Measurements from ENCODE around the gene RSRC1. TPM values are rescaled to one million over a fixed set of nuclear protein-coding genes. Genes with fewer than 3 reads are reported as not detected.

RSRC1 gene
- total RNA-seq, 3 donors from 2014 or later = 53.1 to 101 (median 59.3) TPM

DNA sequence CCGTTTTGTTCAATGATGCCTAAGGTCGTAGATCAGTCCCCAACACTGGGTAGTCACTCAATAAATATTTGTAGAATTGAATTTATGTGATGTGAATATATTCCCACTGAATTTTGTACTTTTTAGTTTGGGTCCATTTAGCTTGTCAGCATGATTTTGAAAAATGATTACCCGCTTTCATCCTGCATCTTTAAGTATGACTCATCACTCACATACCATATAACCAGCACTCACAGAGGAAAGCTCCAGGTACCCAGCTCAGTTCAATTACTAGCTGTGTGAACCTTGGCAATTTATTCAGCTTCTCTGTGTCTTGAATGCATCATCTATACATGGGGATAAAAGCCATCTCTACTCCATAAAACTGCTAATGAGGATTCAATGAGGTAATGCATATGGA lies 458.9 kb downstream of the RSRC1 start:
- TF ChIP-seq, protein P1, sequence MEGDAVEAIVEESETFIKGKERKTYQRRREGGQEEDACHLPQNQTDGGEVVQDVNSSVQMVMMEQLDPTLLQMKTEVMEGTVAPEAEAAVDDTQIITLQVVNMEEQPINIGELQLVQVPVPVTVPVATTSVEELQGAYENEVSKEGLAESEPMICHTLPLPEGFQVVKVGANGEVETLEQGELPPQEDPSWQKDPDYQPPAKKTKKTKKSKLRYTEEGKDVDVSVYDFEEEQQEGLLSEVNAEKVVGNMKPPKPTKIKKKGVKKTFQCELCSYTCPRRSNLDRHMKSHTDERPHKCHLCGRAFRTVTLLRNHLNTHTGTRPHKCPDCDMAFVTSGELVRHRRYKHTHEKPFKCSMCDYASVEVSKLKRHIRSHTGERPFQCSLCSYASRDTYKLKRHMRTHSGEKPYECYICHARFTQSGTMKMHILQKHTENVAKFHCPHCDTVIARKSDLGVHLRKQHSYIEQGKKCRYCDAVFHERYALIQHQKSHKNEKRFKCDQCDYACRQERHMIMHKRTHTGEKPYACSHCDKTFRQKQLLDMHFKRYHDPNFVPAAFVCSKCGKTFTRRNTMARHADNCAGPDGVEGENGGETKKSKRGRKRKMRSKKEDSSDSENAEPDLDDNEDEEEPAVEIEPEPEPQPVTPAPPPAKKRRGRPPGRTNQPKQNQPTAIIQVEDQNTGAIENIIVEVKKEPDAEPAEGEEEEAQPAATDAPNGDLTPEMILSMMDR (IDR thresholded peaks at IDR 0.05) = no peak
- TF ChIP-seq POLR2AphosphoS5 (IDR thresholded peaks at IDR 0.05) = no peak
- TF ChIP-seq POLR2A (IDR thresholded peaks at IDR 0.05) = no peak
- H3K4me3 ChIP-seq = no peak overlapping the region
- H3K27ac ChIP-seq = no peak overlapping the region
- H3K27me3 ChIP-seq = no peaks in the 10 kb centered on the region
- no peak for DNase-seq (ENCODE audit: low spot score in 2 of 2)
- intact Hi-C loops (cut with DNase I; ENCODE audit: low total_unique reads) = no loop called here
- no peaks in the 10 kb centered on the region for H3K4me1 ChIP-seq
- no peaks in the 10 kb centered on the region for H3K9me3 ChIP-seq
- no peaks in the 10 kb centered on the region for H3K36me3 ChIP-seq

DNA sequence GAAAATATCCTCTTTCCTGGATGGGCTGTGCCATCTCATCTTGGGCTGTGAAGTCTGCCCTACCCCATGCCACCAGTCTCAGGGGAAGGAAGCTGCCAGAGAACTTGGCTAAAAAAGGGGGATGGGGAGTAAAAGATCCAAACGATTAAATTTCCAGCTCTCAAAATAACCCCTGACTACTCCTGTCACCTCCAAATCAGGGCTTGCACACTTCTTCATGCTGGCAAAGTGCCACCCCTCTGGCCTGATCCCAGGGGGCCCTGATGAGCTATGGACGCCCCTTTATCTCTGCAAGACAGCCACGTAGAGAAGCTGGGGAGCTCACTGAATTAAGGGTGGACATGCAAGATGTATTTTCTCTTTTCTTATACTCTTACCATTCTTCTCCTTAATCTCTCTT lies 459.9 kb downstream of the RSRC1 start:
- H3K4me3 ChIP-seq = no peak overlapping the region
- no peaks in the 10 kb centered on the region for H3K27me3 ChIP-seq
- no peak overlapping the region for H3K27ac ChIP-seq
- TF ChIP-seq POLR2AphosphoS5 (IDR thresholded peaks at IDR 0.05) = no peak
- no peak for TF ChIP-seq POLR2A (IDR thresholded peaks at IDR 0.05)
- TF ChIP-seq, protein P1 (IDR thresholded peaks at IDR 0.05) = no peak
- no peaks in the 10 kb centered on the region for H3K36me3 ChIP-seq
- no peak for DNase-seq (ENCODE audit: low spot score in 2 of 2)
- H3K9me3 ChIP-seq = no peaks in the 10 kb centered on the region
- intact Hi-C loops (cut with DNase I; ENCODE audit: low total_unique reads) = no loop called here
- no peaks in the 10 kb centered on the region for H3K4me1 ChIP-seq

DNA sequence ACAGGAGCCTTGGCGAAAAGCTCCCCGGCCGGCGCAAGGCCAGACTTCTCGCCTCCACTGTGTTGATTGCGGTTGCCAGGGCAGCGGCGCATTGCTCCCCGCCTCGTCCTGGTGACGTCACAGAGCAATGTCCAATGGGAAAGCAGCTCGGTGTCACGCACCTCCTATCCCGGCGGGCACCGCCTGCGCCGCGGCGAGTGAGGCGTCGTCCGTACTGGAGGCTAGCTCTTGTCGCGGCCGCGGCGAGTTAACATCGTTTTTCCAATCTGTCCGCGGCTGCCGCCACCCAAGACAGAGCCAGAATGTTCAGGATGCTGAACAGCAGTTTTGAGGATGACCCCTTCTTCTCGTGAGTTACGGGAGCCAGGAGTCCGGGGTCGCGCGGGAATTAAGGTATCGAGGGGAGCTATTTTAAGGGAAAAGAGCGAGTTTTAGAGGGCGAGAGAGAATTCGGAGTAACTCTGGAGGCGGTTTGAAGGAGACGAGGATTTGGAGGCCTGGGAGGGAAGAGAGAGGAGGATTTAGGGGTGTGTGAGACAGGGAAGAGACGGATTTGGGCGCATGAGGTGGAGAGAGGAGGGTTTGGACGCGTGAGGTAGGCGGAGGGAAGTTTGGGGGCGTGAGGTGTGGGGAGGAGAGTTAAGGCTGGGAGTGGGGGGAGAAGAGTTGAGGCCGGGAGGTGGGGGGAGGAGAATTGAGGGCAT lies 461.3 kb downstream of the RSRC1 start, which contains the start of gene MLF1:
TSS of gene MLF1 (plus strand) at position 196 of the 704 bp plus-strand sequence. CDS start at position 303, 107 bp downstream.
- no peaks in the 10 kb centered on the region for H3K4me1 ChIP-seq
- no peaks in the 10 kb centered on the region for H3K27me3 ChIP-seq
- H3K36me3 ChIP-seq = no peaks in the 10 kb centered on the region
- H3K4me3 ChIP-seq = peak within 1 kb of the TSS; percentile 43 to 77 (median 67)
- intact Hi-C loops (cut with DNase I; ENCODE audit: low total_unique reads) = no loop called here
- peak; percentile 96 to 98 for DNase-seq (ENCODE audit: low spot score in 2 of 2)
- H3K9me3 ChIP-seq = no peaks in the 10 kb centered on the region
- TF ChIP-seq, protein P1 (IDR thresholded peaks at IDR 0.05) = peak in 1 of 3 donors; percentile 8
- TF ChIP-seq POLR2AphosphoS5 (IDR thresholded peaks at IDR 0.05) = peak; percentile 93 to 98 (median 96)
- TF ChIP-seq POLR2A (IDR thresholded peaks at IDR 0.05) = peak; percentile 83
- peak within 1 kb of the TSS; percentile 81 to 88 for H3K27ac ChIP-seq

DNA sequence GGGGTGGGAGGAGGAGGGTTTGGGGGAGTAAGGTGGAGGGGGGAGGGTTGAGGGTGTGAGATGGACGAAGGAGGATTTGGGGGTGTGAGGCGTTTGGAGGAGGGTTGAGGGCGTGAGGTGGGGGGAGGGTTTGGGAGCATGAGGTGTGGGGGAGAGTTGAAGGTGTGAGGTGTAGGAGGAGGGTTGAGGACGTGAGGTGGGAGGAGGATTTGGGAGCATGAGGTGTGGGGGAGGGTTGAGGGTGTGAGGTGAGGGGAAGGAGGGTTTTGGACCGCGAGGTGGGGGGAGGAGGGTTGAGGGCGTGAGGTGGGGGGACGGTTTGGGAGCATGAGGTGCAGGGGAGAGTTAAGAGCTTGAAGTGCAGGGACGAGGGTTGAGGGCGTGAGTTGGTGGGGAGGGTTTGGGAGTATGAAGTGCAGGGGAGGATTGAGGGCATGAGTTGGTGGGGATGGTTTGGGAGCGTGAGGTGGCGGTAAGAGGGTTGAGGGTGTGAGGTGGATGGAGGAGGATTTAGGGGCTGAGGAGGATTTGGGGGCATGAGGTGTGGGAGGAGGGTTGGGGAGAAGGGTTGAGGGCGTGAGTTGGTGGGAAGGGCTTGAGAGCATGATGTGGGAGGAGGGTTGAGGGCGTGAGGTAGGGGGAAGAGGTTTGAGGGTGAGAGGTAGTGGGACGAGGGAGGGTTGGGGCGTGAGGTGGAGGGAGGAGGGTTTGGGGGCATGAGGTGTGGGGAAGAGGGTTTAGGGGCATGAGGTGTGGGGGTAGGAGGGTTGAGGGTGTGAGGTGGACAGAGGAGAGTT lies 462.3 kb downstream of the RSRC1 start:
- intact Hi-C loops (cut with DNase I; ENCODE audit: low total_unique reads) = no loop called here
- TF ChIP-seq POLR2AphosphoS5 (IDR thresholded peaks at IDR 0.05) (no peak), POLR2A (IDR thresholded peaks at IDR 0.05) (no peak)
- TF ChIP-seq, protein P1 (IDR thresholded peaks at IDR 0.05) = no peak
- no peaks in the 10 kb centered on the region for H3K9me3 ChIP-seq
- H3K27ac ChIP-seq = no peak overlapping the region
- no peak for DNase-seq (ENCODE audit: low spot score in 2 of 2)
- H3K27me3 ChIP-seq = no peaks in the 10 kb centered on the region
- no peaks in the 10 kb centered on the region for H3K4me1 ChIP-seq
- peak overlapping the region in 2 of 3 donors; percentile 67 to 77 for H3K4me3 ChIP-seq
- H3K36me3 ChIP-seq = no peaks in the 10 kb centered on the region

DNA sequence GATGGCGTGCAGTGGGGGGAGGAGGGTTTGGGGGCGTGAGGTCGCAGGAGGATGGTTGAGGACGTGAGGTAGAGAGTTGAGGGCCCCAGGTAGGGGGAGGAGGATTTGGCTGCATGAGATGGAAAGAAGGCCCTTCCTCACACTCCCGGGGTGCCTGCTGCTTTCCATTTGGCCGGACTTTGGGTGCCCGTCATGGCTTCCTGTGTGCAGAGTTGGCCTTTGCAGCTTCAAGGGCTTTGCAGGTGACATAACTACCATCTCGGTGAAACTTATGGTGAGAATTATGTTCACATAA lies 462.8 kb downstream of the RSRC1 start:
- intact Hi-C loops (cut with DNase I; ENCODE audit: low total_unique reads) = no loop called here
- no peaks in the 10 kb centered on the region for H3K4me1 ChIP-seq
- H3K27ac ChIP-seq = no peak overlapping the region
- H3K36me3 ChIP-seq = no peaks in the 10 kb centered on the region
- no peak for DNase-seq (ENCODE audit: low spot score in 2 of 2)
- H3K27me3 ChIP-seq = no peaks in the 10 kb centered on the region
- TF ChIP-seq POLR2A (IDR thresholded peaks at IDR 0.05) (no peak), POLR2AphosphoS5 (IDR thresholded peaks at IDR 0.05) (no peak)
- TF ChIP-seq, protein P1 (IDR thresholded peaks at IDR 0.05) = no peak
- no peak overlapping the region for H3K4me3 ChIP-seq
- H3K9me3 ChIP-seq = no peaks in the 10 kb centered on the region
